GM23248 (cell line): ENCODE results near the gene MPPED1. TPM values are rescaled to one million over a fixed set of nuclear protein-coding genes. Genes with fewer than 3 reads are reported as not detected.

ENCODE experiments used
- DNase-seq: peaks from one replicate; pipeline ENCODE4 v3.0.0-alpha.2; 2015
- H2AFZ ChIP-seq: fragments of 200-600 bp; sonication (generic); 2 replicates; pipeline ENCODE4 v1.6.1; 2016; ENCODE audit warnings: antibody characterized with exemption
- H3F3A ChIP-seq: fragments of 200-600 bp; sonication (generic); 2 replicates; pipeline ENCODE4 v1.6.1; 2016; ENCODE audit warnings: mild to moderate bottlenecking, antibody characterized with exemption, mixed run types; ENCODE audit not compliant: insufficient read depth
- H3K27ac ChIP-seq: fragments of 200-600 bp; sonication (generic); 2 replicates; pipeline ENCODE4 v1.5.1; 2016; ENCODE audit warnings: mild to moderate bottlenecking
- H3K27me3 ChIP-seq: fragments of 200-600 bp; sonication (generic); replicated peaks from 2 replicates; pipeline ENCODE4 v1.6.1; 2016; ENCODE audit warnings: mild to moderate bottlenecking; ENCODE audit not compliant: insufficient read depth
- H3K36me3 ChIP-seq: fragments of 200-600 bp; sonication (generic); 2 replicates; pipeline ENCODE4 v1.6.1; 2016; ENCODE audit warnings: low read depth, mild to moderate bottlenecking
- H3K4me1 ChIP-seq: fragments of 200-600 bp; sonication (generic); 2 replicates; pipeline ENCODE4 v1.6.1; 2016; ENCODE audit warnings: mild to moderate bottlenecking; ENCODE audit not compliant: insufficient read depth
- H3K4me2 ChIP-seq: fragments of 200-600 bp; sonication (generic); one replicate; pipeline ENCODE4 v1.6.1; 2016; ENCODE audit warnings: mild to moderate bottlenecking; ENCODE audit not compliant: unreplicated experiment
- H3K4me3 ChIP-seq: fragments of 200-600 bp; sonication (generic); 2 replicates; pipeline ENCODE4 v1.5.1; 2016; ENCODE audit warnings: mild to moderate bottlenecking
- H3K79me2 ChIP-seq: fragments of 200-600 bp; sonication (generic); 2 replicates; pipeline ENCODE4 v1.6.1; 2016; ENCODE audit warnings: mild to moderate bottlenecking; ENCODE audit not compliant: insufficient read depth
- H3K9ac ChIP-seq: fragments of 200-600 bp; sonication (generic); 2 replicates; pipeline ENCODE4 v1.6.1; 2016; ENCODE audit warnings: mild to moderate bottlenecking
- H3K9me2 ChIP-seq: fragments of 200-600 bp; sonication (generic); 2 replicates; pipeline ENCODE4 v1.6.1; 2016; ENCODE audit warnings: mixed run types, mild to moderate bottlenecking, moderate library complexity; ENCODE audit not compliant: insufficient read depth
- H3K9me3 ChIP-seq: fragments of 200-600 bp; sonication (generic); one replicate; pipeline ENCODE4 v1.6.1; 2017; ENCODE audit warnings: low read depth
- H4K20me1 ChIP-seq: fragments of 200-600 bp; sonication (generic); 2 replicates; pipeline ENCODE4 v1.6.0; 2016; ENCODE audit not compliant: insufficient read depth
- EZH2 ChIP-seq: fragments of 200-600 bp; sonication (generic); IDR thresholded peaks from 2 replicates; pipeline ENCODE4 v1.6.1; 2018; ENCODE audit warnings: antibody characterized with exemption, mild to moderate bottlenecking; ENCODE audit not compliant: insufficient read depth, poor library complexity, severe bottlenecking
- EZH2phosphoT487 ChIP-seq: fragments of 200-600 bp; sonication (generic); IDR thresholded peaks from 2 replicates; pipeline ENCODE4 v1.6.1; 2018; ENCODE audit warnings: antibody characterized with exemption, moderate library complexity, mild to moderate bottlenecking, low read depth; ENCODE audit not compliant: insufficient read depth
- WGBS, 2 experiments: methylation state at CpG; one replicate each; pipeline ENCODE4 v1.1.6; 2015 to 2017; ENCODE audit warnings: low lambda C conversion rate in 2 of 2, low coverage in 1 of 2; ENCODE audit errors: missing lambda C conversion rate in 2 of 2; 5-methylcytosine and 5-hydroxymethylcytosine counted together
- in situ Hi-C: fragments of 300-500 bp; cut with MboI; formaldehyde crosslinking; loops from 2 replicates; pipeline ENCODE4 v1.15.0; 2020
- polyA plus RNA-seq: library from polyadenylated mRNA; unstranded; fragments of >200 nt; fragmentation: Nextera tagmentation; extraction: Ambion mirVana; gene quantifications from 2 replicates; pipeline ENCODE4 v1.2.1, GENCODE V29; 2016
- total RNA-seq: library from RNA; depleted of rRNA; stranded (reverse); fragments of >200 nt; shearing (Covaris generic); gene quantifications from 2 replicates; pipeline ENCODE4 v1.2.3, GENCODE V29; 2014

MPPED1 gene
- total and polyA plus RNA-seq, 2 experiments from 2014 or later, result not detected

DNA sequence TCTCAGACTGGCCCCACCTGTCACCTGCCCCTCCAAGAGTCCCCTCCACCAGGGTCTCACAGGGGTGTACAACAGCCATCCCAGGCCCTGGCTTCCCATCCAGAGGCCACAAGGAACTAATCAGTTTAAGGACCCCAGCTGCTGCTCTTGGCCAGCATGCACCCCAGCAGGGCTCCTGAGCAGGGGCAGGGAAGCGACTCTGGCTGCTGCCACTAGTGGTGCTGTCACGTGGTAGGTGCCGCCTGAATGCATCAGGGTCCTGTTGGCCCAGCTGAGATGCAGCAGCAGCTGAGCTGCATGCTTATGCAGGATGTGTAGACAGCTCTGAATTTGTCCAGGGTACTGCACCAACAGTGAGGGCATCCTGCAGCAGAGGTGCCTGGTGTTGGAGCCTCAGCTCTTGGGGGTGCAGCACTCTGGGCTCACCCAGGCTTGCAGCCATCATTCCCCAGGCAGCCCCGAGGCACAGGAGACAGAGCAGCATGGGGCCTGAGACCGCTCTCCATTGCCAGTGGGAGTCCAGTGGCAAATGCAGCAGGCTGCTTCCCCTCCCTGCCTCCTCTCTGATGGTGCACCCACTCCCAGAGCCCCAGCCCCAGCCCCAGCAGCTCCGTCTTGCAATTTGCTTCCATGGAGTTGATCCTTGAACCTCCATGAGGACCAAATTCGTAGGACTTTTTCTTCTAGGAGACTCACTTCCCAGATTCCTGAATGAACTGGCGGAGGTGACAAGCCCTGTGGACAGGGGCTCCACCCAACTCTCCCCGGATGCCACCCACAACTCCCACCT lies 98.7 kb downstream of the MPPED1 start:
- Histone ChIP-seq H3K36me3 (no peaks in the 10 kb centered on the region), H3K79me2 (no peaks in the 10 kb centered on the region), H3K27me3 (no peaks in the 10 kb centered on the region), H2AFZ (no peak overlapping the region), H3K9ac (no peak overlapping the region), H3K4me2 (no peak overlapping the region), H3F3A (no peaks in the 10 kb centered on the region), H3K9me2 (no peaks in the 10 kb centered on the region), H3K27ac (no peak overlapping the region), H3K4me3 (no peak overlapping the region), H3K9me3 (no peaks in the 10 kb centered on the region), H3K4me1 (no peaks in the 10 kb centered on the region), H4K20me1 (no peaks in the 10 kb centered on the region)
- WGBS, 2 experiments, result 18 to 21% methylated on average over 9 of the region's 9 CpGs
- DNase-seq, result no peak
- no peak for TF ChIP-seq EZH2phosphoT487
- no peak for TF ChIP-seq EZH2
- in situ Hi-C loops, result no loop called here

DNA sequence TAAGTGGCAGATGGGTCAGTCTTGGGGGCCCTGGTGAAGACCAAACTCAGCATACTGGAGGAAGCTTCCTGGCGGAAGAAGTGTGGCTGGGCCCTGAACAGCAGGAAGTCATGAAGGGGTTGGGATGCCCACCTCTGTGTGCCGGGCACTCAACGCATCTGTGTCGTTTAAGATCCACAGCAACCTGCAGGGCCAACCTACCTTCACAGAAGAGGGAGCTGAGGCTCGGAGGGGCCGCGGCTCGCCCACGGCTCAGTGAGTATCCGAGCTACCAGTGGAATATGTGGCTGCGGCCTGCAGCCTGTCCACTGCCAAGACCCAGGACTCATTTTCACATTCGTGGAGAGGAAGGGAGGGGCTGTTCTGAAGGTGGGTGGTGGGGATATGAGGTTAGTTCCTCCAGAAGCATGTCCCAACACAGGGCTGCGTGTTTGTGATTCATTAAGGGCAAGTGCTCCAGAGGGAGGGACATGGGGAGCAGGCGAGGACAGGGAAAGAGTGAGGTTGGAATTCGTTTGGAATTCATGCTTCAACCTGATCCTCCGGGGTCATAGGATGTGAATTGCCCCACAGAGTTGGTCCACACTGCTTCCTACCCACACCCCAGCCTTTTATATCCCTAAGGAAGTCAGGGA lies 99.6 kb downstream of the MPPED1 start:
- Histone ChIP-seq H3K9ac (no peak overlapping the region), H3K4me2 (no peak overlapping the region), H3F3A (no peaks in the 10 kb centered on the region), H4K20me1 (no peaks in the 10 kb centered on the region), H3K27me3 (no peaks in the 10 kb centered on the region), H3K36me3 (no peaks in the 10 kb centered on the region), H3K9me2 (no peaks in the 10 kb centered on the region), H3K4me1 (no peaks in the 10 kb centered on the region), H2AFZ (no peak overlapping the region), H3K4me3 (no peak overlapping the region), H3K79me2 (no peaks in the 10 kb centered on the region), H3K27ac (no peak overlapping the region), H3K9me3 (no peaks in the 10 kb centered on the region)
- 45 to 52% methylated on average over 16 of the region's 16 CpGs for WGBS, 2 experiments
- no peak for TF ChIP-seq EZH2
- TF ChIP-seq EZH2phosphoT487, result no peak
- no peak for DNase-seq
- in situ Hi-C loops, result no loop called here

DNA sequence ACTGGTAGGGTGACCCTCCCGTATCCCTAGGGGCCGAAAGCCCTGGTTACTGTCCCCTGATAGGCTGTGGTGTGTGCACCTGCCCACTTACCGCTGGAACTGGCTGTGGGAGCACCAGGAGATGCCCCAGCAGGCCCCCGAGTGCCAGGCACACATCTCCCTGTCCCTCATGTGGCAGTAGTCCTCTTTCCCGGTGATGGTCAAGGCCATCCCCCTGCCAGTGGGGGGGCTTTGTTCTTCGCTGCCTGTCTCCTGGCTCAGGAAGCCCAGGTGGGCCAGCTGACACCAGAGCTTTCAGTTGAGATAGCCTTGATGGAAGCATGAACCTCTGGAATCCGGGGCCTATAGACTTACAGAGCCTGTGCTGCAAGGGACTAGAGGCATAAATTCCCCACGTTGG lies 100.5 kb downstream of the MPPED1 start:
- Histone ChIP-seq H3F3A (no peaks in the 10 kb centered on the region), H3K9me2 (no peaks in the 10 kb centered on the region), H4K20me1 (no peaks in the 10 kb centered on the region), H3K4me1 (no peaks in the 10 kb centered on the region), H3K9me3 (no peaks in the 10 kb centered on the region), H3K36me3 (no peaks in the 10 kb centered on the region), H3K79me2 (no peaks in the 10 kb centered on the region), H3K4me2 (no peak overlapping the region), H3K27me3 (no peaks in the 10 kb centered on the region), H2AFZ (no peak overlapping the region), H3K4me3 (no peak overlapping the region), H3K9ac (no peak overlapping the region), H3K27ac (no peak overlapping the region)
- no peak for DNase-seq
- in situ Hi-C loops, result no loop called here
- TF ChIP-seq EZH2phosphoT487, result no peak
- 23 to 27% methylated on average over 8 of the region's 8 CpGs for WGBS, 2 experiments

DNA sequence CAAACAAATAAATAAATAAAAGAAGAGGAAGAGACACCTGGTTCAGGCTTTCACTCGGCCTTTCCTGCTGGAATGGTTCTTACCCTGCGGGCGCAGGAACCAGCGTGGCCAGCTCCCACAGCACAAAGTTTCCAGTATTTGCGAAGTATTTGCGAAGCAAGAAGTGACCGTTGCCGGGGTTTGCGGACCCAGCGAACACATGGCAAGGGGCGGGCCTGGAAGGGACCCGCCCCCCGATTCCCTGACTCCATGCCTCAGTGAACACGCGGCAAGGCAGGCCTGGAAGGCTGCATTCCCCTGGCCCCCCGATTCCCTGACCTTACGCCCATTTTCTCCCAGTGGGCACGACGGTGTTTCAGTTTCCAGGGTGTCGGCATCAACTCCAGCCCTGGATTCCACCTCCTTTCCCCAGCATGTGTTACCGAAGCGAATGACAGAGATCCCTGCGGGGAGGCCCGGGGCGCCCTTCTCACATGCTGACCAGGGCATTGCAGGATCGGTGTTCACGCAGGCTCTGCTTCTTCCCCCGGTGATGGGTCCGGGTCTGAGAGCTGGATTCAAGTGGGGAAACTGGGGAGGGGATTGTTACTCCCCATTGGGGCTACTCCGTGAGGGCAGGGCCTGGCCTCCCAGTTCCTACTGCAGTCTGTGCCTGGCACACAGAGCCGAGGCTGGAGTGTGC lies 102.8 kb downstream of the MPPED1 start:
- Histone ChIP-seq H3K9me3 (no peaks in the 10 kb centered on the region), H3K27me3 (no peaks in the 10 kb centered on the region), H3K4me1 (no peaks in the 10 kb centered on the region), H3K9me2 (no peaks in the 10 kb centered on the region), H3K4me2 (no peak overlapping the region), H3K79me2 (no peaks in the 10 kb centered on the region), H3K4me3 (no peak overlapping the region), H4K20me1 (no peaks in the 10 kb centered on the region), H2AFZ (no peak overlapping the region), H3K36me3 (no peaks in the 10 kb centered on the region), H3K27ac (no peak overlapping the region), H3K9ac (no peak overlapping the region), H3F3A (no peaks in the 10 kb centered on the region)
- WGBS, 2 experiments, result 56 to 63% methylated on average over 23 to 31 of the region's 31 CpGs
- no peak for DNase-seq
- no peak for TF ChIP-seq EZH2phosphoT487
- TF ChIP-seq EZH2, result no peak
- in situ Hi-C loops, result no loop called here
